K562 (cell line): ENCODE data around the gene GJB4. TPM values are rescaled to one million over a fixed set of nuclear protein-coding genes. Genes with fewer than 3 reads are reported as not detected.

ENCODE experiments used
- ATAC-seq: fragments of 200-7000 bp; cut with Tn5 transposase; 3 replicates; pipeline ENCODE4 v1.9.1; 2020; ENCODE audit warnings: moderate library complexity
- BruUV-seq: library from RNA; stranded (reverse); fragments of 400-500 nt; replicated peaks from 2 replicates; lab custom pipeline; 2021; lab: Mats Ljungman, UMichigan
- CTCF ChIA-PET: fragments of 300-600 bp; formaldehyde crosslinking; extraction: SDS; loops from one replicate; lab custom pipeline; 2021; ENCODE audit warnings: low intra/inter-chr PET ratio; lab: Yijun Ruan, JAX
- POLR2A ChIA-PET: fragments of 300-600, 350-650 bp; sonication (Branson Sonifier 250); formaldehyde crosslinking; extraction: SDS; loops from one replicate; lab custom pipeline; 2021; ENCODE audit warnings: antibody characterized with exemption, inconsistent platforms; lab: Yijun Ruan, JAX
- DNase-seq, 4 experiments: peaks; one replicate each; pipeline versions ENCODE4 v3.0.0 to v3.0.0-alpha.2; 2011 to 2018; ENCODE audit warnings: low spot score in 3 of 4, mixed read lengths in 3 of 4; ENCODE audit errors: extremely low read depth in 1 of 4
- FAIRE-seq: peaks from 2 replicates; lab custom pipeline; 2011; peaks lifted over from hg19 to GRCh38; lab: Jason Lieb, UNC
- H2AFZ ChIP-seq: 2 replicates; pipeline ENCODE4 v1.6.0; 2011; ENCODE audit warnings: low read depth, low read length, control low read depth, inconsistent platforms
- H3K27ac ChIP-seq: fragments of 200-600 bp; 3 replicates; pipeline ENCODE4 v1.8.0; 2011; ENCODE audit warnings: low read depth, mild to moderate bottlenecking, control low read depth, inconsistent platforms, low read length, moderate library complexity, mixed read lengths; ENCODE audit errors: extremely low read depth
- H3K27me3 ChIP-seq, 2 experiments: fragments of 300-600 bp in 1 of 2; 2 replicates in 1 of 2; 3 replicates in 1 of 2; pipeline versions ENCODE4 v1.6.0 to v1.8.0; 2011; ENCODE audit warnings: inconsistent platforms in 2 of 2, low read length in 2 of 2, mild to moderate bottlenecking in 1 of 2, mixed read lengths in 1 of 2, moderate library complexity in 1 of 2; ENCODE audit not compliant: control insufficient read depth in 2 of 2, insufficient read depth in 2 of 2
- H3K36me3 ChIP-seq: fragments of 300-600 bp; 3 replicates; pipeline ENCODE4 v1.8.0; 2011; ENCODE audit warnings: mild to moderate bottlenecking, low read length, inconsistent platforms; ENCODE audit not compliant: control insufficient read depth, insufficient read depth
- H3K4me1 ChIP-seq, 2 experiments: fragments of 200-600 bp in 1 of 2; replicated peaks in 1 of 2; 2 replicates in 1 of 2; 3 replicates in 1 of 2; pipeline versions ENCODE4 v1.5.1 to v1.8.0; 2011; ENCODE audit warnings: inconsistent platforms in 2 of 2, low read length in 2 of 2, mild to moderate bottlenecking in 1 of 2, mixed read lengths in 1 of 2, moderate library complexity in 1 of 2; ENCODE audit not compliant: control insufficient read depth in 2 of 2, insufficient read depth in 2 of 2
- H3K4me2 ChIP-seq: 2 replicates; pipeline ENCODE4 v1.6.1; 2011; ENCODE audit warnings: low read length, control low read depth, inconsistent platforms, mixed read lengths; ENCODE audit not compliant: insufficient read depth
- H3K4me3 ChIP-seq: fragments of 200-600 bp; sonication (generic), shearing (Covaris generic); 2 replicates; pipeline ENCODE4 v1.5.1; 2016; ENCODE audit warnings: control low read depth, inconsistent platforms
- H3K79me2 ChIP-seq: fragments of 200-600 bp; 3 replicates; pipeline ENCODE4 v1.8.0; 2011; ENCODE audit warnings: low read length, inconsistent platforms; ENCODE audit not compliant: control insufficient read depth, insufficient read depth
- H3K9ac ChIP-seq, 2 experiments: 2 replicates each; pipeline versions ENCODE4 v1.6.0 to v1.6.1; 2011; ENCODE audit warnings: low read depth in 2 of 2, low read length in 2 of 2, control low read depth in 1 of 2, inconsistent platforms in 1 of 2, mild to moderate bottlenecking in 1 of 2, mixed read lengths in 1 of 2; ENCODE audit not compliant: insufficient read depth in 1 of 2
- H3K9me1 ChIP-seq: one replicate; pipeline ENCODE4 v1.6.0; 2011; ENCODE audit warnings: inconsistent platforms, mild to moderate bottlenecking, low read length, moderate library complexity; ENCODE audit not compliant: control insufficient read depth, insufficient read depth
- H3K9me3 ChIP-seq: replicated peaks from 2 replicates; pipeline ENCODE4 v1.5.1; 2011; ENCODE audit warnings: low read depth, low read length, inconsistent platforms; ENCODE audit not compliant: control insufficient read depth, insufficient read depth
- H4K20me1 ChIP-seq: replicated peaks from 2 replicates; pipeline ENCODE4 v1.6.1; 2011; ENCODE audit warnings: low read length, inconsistent platforms, mixed read lengths; ENCODE audit not compliant: control insufficient read depth, insufficient read depth
- ILK ChIP-seq: fragments of 450-650 bp; IDR thresholded peaks from 2 replicates; pipeline ENCODE4 v1.6.1; 2016; ENCODE audit warnings: missing genetic modification characterization, low read depth, mild to moderate bottlenecking, missing compliant biosample characterization, moderate library complexity, borderline replicate concordance
- KLF1 ChIP-seq: fragments of 450-650 bp; IDR thresholded peaks from 2 replicates; pipeline ENCODE4 v1.6.1; 2016; ENCODE audit warnings: missing genetic modification characterization, missing compliant biosample characterization
- MXI1 ChIP-seq: IDR thresholded peaks from 2 replicates; pipeline ENCODE4 v1.6.1; 2011; ENCODE audit warnings: low read depth, mild to moderate bottlenecking, improper control_type of control experiment, low read length
- RFX7 ChIP-seq: fragments of 250-450 bp; sonication (Bioruptor Pico); IDR thresholded peaks from 2 replicates; pipeline ENCODE4 v1.5.1; 2021; ENCODE audit warnings: mild to moderate bottlenecking
- ZBTB7A ChIP-seq: IDR thresholded peaks from 2 replicates; pipeline ENCODE4 v1.6.1; 2011; ENCODE audit warnings: low read depth, mild to moderate bottlenecking, low read length, moderate library complexity, borderline replicate concordance; ENCODE audit not compliant: control insufficient read depth
- WGBS: fragments of 100-300 bp; shearing (Covaris generic); methylation state at CpG from one replicate; pipeline ENCODE4 v1.1.6; 2016; ENCODE audit warnings: low coverage, mixed read lengths; ENCODE audit not compliant: insufficient coverage; ENCODE audit errors: missing lambda C conversion rate; 5-methylcytosine and 5-hydroxymethylcytosine counted together
- in situ Hi-C: fragments of 300-500 bp; cut with MboI; formaldehyde crosslinking; loops from 4 replicates; pipeline ENCODE4 v1.15.0; 2018; ENCODE audit warnings: inconsistent platforms, mixed read lengths
- intact Hi-C: fragments of 100-400 bp; cut with micrococcal nuclease; formaldehyde crosslinking; loops from 2 replicates; pipeline ENCODE4 v1.14.2; 2022
- polyA plus RNA-seq, 8 experiments: library from polyadenylated mRNA; depleted of rRNA in 4 of 8; stranded (reverse) in 5 of 8; unstranded in 3 of 8; fragments of >200 nt; fragmentation: Nextera tagmentation in 2 of 8; fragmentation: Illumina TruSeq in 1 of 8; extraction: Ambion mirVana in 2 of 8; extraction: Trizol in 1 of 8; gene quantifications; 2 replicates each; pipeline versions ENCODE4 v1.2.1 to v1.2.3, GENCODE V29; 2011 to 2014; ENCODE audit warnings: inconsistent platforms in 1 of 8, missing spikeins in 1 of 8
- total RNA-seq, 7 experiments: library from RNA; depleted of rRNA in 6 of 7; stranded (reverse); fragments of >200 nt in 6 of 7; fragmentation: Illumina TruSeq in 2 of 7; extraction: Trizol in 2 of 7; gene quantifications; 2 replicates each; pipeline versions ENCODE4 v1.2.1 to v1.2.3, GENCODE V29; 2011 to 2021; ENCODE audit warnings: low replicate concordance in 1 of 7
- TF ChIP-seq, protein P1 (sequence below): fragments of 250-450 bp; sonication (Bioruptor Pico); IDR thresholded peaks from 2 replicates; pipeline ENCODE4 v1.8.0; 2021; ENCODE audit warnings: moderate library complexity, mild to moderate bottlenecking, inconsistent platforms
- TF ChIP-seq, protein P2 (sequence below), 2 experiments: fragments of 450-650 bp in 1 of 2; sonication (generic) in 1 of 2; formaldehyde crosslinking; conservative IDR thresholded peaks; 2 replicates each; pipeline versions ENCODE4 v1.4.0 to v1.8.1; 2020 to 2022; ENCODE audit warnings: mild to moderate bottlenecking in 1 of 2, missing genetic modification reagents in 1 of 2
- TF ChIP-seq, protein P3 (sequence below), 3 experiments: fragments of 200-800 bp in 1 of 3; fragments of 250-450 bp in 1 of 3; fragments of 450-650 bp in 1 of 3; sonication (Bioruptor Pico) in 1 of 3; sonication (Bioruptor generic) in 1 of 3; formaldehyde crosslinking in 1 of 3; IDR thresholded peaks; 2 replicates each; pipeline versions ENCODE4 v1.6.1 to v1.8.0; 2016 to 2022; ENCODE audit warnings: mild to moderate bottlenecking in 2 of 3, missing genetic modification characterization in 2 of 3, missing compliant biosample characterization in 1 of 3, moderate library complexity in 1 of 3
- TF ChIP-seq, protein P4 (sequence below): sonication (generic); formaldehyde crosslinking; IDR thresholded peaks from 2 replicates; pipeline ENCODE4 v1.8.0; 2022; ENCODE audit warnings: mild to moderate bottlenecking, missing genetic modification reagents

Gene GJB4
- total and polyA plus RNA-seq, 9 of the 15 experiments (the other 6 are each of a cell fraction or from before 2014, with no cell fraction given) = 0.03 TPM; not detected in 8

DNA sequence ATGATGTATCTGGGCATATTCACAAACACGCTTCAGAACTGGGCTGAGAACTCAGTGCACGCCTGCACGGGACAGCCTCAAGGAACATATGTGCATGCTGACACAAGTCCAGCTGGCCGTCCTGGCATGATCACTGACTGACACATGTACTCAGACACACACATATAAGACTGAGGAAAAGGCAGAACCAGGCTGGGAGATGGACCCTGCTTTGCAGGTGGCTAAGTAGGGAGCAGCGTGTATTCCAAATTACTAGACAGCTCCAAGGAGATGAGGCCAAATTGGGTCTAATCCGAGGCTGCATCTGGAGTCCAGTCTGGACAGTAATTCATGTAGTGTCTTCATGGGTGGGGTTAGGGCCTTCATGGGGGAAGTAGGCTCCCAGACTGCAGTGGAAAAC is 46.1 kb upstream of the GJB4 start:
- Histone ChIP-seq H3K9me3 (no peaks in the 10 kb centered on the region), H3K27ac (no peak overlapping the region), H3K79me2 (no peaks in the 10 kb centered on the region), H3K4me3 (no peak overlapping the region), H3K4me1 (no peaks in the 10 kb centered on the region), H3K9ac (no peak overlapping the region), H3K36me3 (no peaks in the 10 kb centered on the region), H2AFZ (no peak overlapping the region), H4K20me1 (no peaks in the 10 kb centered on the region), H3K9me1 (no peaks in the 10 kb centered on the region), H3K4me2 (no peak overlapping the region), H3K27me3 (peaks cover 0 to 9% of the 10 kb centered on the region in 2 experiments; a peak in 1 of 5 replicates)
- 1% methylated on average over 6 of the region's 6 CpGs for WGBS
- in situ Hi-C loops = no loop called here
- ATAC-seq = no peak
- ChIA-PET CTCF (no interaction called here), POLR2A (interaction anchor here (0.5 kb wide), 1 partner anchor 9 kb away, joined by 3 read pairs; no protein-coding TSS in a partner anchor)
- no peak for DNase-seq
- FAIRE-seq = no peak
- TF ChIP-seq KLF1 (tag) (no peak), MXI1 (no peak), ZBTB7A (no peak), RFX7 (CRISPR knock-in tag) (no peak), ILK (tag) (no peak)
- TF ChIP-seq, protein P1, sequence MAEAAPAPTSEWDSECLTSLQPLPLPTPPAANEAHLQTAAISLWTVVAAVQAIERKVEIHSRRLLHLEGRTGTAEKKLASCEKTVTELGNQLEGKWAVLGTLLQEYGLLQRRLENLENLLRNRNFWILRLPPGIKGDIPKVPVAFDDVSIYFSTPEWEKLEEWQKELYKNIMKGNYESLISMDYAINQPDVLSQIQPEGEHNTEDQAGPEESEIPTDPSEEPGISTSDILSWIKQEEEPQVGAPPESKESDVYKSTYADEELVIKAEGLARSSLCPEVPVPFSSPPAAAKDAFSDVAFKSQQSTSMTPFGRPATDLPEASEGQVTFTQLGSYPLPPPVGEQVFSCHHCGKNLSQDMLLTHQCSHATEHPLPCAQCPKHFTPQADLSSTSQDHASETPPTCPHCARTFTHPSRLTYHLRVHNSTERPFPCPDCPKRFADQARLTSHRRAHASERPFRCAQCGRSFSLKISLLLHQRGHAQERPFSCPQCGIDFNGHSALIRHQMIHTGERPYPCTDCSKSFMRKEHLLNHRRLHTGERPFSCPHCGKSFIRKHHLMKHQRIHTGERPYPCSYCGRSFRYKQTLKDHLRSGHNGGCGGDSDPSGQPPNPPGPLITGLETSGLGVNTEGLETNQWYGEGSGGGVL (CRISPR knock-in tag) = no peak
- TF ChIP-seq, protein P2, sequence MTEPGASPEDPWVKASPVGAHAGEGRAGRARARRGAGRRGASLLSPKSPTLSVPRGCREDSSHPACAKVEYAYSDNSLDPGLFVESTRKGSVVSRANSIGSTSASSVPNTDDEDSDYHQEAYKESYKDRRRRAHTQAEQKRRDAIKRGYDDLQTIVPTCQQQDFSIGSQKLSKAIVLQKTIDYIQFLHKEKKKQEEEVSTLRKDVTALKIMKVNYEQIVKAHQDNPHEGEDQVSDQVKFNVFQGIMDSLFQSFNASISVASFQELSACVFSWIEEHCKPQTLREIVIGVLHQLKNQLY (CRISPR knock-in tag; conservative IDR thresholded peaks at IDR 0.05) = no peak
- TF ChIP-seq, protein P3, sequence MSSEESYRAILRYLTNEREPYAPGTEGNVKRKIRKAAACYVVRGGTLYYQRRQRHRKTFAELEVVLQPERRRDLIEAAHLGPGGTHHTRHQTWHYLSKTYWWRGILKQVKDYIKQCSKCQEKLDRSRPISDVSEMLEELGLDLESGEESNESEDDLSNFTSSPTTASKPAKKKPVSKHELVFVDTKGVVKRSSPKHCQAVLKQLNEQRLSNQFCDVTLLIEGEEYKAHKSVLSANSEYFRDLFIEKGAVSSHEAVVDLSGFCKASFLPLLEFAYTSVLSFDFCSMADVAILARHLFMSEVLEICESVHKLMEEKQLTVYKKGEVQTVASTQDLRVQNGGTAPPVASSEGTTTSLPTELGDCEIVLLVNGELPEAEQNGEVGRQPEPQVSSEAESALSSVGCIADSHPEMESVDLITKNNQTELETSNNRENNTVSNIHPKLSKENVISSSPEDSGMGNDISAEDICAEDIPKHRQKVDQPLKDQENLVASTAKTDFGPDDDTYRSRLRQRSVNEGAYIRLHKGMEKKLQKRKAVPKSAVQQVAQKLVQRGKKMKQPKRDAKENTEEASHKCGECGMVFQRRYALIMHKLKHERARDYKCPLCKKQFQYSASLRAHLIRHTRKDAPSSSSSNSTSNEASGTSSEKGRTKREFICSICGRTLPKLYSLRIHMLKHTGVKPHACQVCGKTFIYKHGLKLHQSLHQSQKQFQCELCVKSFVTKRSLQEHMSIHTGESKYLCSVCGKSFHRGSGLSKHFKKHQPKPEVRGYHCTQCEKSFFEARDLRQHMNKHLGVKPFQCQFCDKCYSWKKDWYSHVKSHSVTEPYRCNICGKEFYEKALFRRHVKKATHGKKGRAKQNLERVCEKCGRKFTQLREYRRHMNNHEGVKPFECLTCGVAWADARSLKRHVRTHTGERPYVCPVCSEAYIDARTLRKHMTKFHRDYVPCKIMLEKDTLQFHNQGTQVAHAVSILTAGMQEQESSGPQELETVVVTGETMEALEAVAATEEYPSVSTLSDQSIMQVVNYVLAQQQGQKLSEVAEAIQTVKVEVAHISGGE (CRISPR knock-in tag; IDR thresholded peaks at IDR 0.05) = no peak
- TF ChIP-seq, protein P4, sequence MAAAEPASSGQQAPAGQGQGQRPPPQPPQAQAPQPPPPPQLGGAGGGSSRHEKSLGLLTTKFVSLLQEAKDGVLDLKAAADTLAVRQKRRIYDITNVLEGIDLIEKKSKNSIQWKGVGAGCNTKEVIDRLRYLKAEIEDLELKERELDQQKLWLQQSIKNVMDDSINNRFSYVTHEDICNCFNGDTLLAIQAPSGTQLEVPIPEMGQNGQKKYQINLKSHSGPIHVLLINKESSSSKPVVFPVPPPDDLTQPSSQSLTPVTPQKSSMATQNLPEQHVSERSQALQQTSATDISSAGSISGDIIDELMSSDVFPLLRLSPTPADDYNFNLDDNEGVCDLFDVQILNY = no peak
- no TSS peak for BruUV-seq
- intact Hi-C loops = no loop called here
